SK-N-SH (cell line): ENCODE measurements around the gene TGFBR3.

Experiments used
- EZH2phosphoT487 ChIP-seq: fragments of 200-600 bp; sonication (generic); IDR thresholded peaks from 2 replicates; pipeline ENCODE4 v1.6.1; 2017; ENCODE audit warnings: low read depth, mixed run types, mild to moderate bottlenecking, antibody characterized with exemption, moderate library complexity, borderline replicate concordance
- POLR2AphosphoS5 ChIP-seq: IDR thresholded peaks from 2 replicates; pipeline ENCODE4 v1.6.1; 2012; ENCODE audit warnings: low read depth, low read length
- RAD21 ChIP-seq: IDR thresholded peaks from 2 replicates; pipeline ENCODE4 v1.6.1; 2012; ENCODE audit warnings: mild to moderate bottlenecking, low read length
- RCOR1 ChIP-seq: fragments of 150-350 bp; IDR thresholded peaks from 2 replicates; pipeline ENCODE4 v1.6.1; 2017; ENCODE audit warnings: antibody characterized with exemption, low read length
- TEAD4 ChIP-seq: IDR thresholded peaks from 2 replicates; pipeline ENCODE4 v1.4.0; 2012; ENCODE audit warnings: mild to moderate bottlenecking, borderline replicate concordance; ENCODE audit not compliant: insufficient read depth
- TF ChIP-seq, protein P1 (sequence below): fragments of 200-600 bp; sonication (generic); IDR thresholded peaks from 2 replicates; pipeline ENCODE4 v1.6.1; 2017; ENCODE audit warnings: antibody characterized with exemption, mild to moderate bottlenecking, moderate library complexity
- TF ChIP-seq, protein P2 (sequence below): fragments of 150-350 bp; IDR thresholded peaks from 2 replicates; pipeline ENCODE4 v1.6.1; 2017; ENCODE audit warnings: antibody characterized with exemption, low read length, low read depth, borderline replicate concordance
- TF ChIP-seq, protein P3 (sequence below): IDR thresholded peaks from 2 replicates; pipeline ENCODE4 v1.4.0; 2012; ENCODE audit warnings: low read depth
- TF ChIP-seq, protein P4 (sequence below): IDR thresholded peaks from 2 replicates; pipeline ENCODE4 v1.6.1; 2012; ENCODE audit warnings: mild to moderate bottlenecking, low read depth, low read length, moderate library complexity

DNA sequence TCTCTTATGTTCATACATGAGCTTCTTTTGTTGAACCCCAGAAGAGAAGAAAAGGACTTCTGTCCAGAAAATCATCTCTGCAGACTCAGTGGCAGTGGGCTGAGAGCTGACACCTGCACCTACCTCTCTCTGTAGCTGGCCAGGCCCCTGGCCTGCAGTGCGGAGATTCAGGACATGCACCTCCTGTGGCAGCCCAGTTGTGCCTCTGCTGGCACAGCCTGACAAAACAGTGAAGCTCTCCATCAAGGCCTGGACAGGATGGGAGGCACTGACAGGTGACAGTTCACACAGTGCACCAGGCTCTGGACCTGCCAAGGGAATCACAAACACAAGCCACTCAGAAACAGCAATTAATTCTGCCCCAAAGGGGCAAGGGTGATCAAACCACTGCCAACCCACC is 88.8 kb downstream of the TGFBR3 start:
- TF ChIP-seq TEAD4 (no peak), POLR2AphosphoS5 (no peak), RCOR1 (no peak), RAD21 (no peak), EZH2phosphoT487 (no peak)
- TF ChIP-seq, protein P1, sequence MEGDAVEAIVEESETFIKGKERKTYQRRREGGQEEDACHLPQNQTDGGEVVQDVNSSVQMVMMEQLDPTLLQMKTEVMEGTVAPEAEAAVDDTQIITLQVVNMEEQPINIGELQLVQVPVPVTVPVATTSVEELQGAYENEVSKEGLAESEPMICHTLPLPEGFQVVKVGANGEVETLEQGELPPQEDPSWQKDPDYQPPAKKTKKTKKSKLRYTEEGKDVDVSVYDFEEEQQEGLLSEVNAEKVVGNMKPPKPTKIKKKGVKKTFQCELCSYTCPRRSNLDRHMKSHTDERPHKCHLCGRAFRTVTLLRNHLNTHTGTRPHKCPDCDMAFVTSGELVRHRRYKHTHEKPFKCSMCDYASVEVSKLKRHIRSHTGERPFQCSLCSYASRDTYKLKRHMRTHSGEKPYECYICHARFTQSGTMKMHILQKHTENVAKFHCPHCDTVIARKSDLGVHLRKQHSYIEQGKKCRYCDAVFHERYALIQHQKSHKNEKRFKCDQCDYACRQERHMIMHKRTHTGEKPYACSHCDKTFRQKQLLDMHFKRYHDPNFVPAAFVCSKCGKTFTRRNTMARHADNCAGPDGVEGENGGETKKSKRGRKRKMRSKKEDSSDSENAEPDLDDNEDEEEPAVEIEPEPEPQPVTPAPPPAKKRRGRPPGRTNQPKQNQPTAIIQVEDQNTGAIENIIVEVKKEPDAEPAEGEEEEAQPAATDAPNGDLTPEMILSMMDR: no peak
- TF ChIP-seq, protein P2, sequence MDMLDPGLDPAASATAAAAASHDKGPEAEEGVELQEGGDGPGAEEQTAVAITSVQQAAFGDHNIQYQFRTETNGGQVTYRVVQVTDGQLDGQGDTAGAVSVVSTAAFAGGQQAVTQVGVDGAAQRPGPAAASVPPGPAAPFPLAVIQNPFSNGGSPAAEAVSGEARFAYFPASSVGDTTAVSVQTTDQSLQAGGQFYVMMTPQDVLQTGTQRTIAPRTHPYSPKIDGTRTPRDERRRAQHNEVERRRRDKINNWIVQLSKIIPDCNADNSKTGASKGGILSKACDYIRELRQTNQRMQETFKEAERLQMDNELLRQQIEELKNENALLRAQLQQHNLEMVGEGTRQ: no peak
- TF ChIP-seq, protein P3, sequence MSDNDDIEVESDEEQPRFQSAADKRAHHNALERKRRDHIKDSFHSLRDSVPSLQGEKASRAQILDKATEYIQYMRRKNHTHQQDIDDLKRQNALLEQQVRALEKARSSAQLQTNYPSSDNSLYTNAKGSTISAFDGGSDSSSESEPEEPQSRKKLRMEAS: no peak
- TF ChIP-seq, protein P4, sequence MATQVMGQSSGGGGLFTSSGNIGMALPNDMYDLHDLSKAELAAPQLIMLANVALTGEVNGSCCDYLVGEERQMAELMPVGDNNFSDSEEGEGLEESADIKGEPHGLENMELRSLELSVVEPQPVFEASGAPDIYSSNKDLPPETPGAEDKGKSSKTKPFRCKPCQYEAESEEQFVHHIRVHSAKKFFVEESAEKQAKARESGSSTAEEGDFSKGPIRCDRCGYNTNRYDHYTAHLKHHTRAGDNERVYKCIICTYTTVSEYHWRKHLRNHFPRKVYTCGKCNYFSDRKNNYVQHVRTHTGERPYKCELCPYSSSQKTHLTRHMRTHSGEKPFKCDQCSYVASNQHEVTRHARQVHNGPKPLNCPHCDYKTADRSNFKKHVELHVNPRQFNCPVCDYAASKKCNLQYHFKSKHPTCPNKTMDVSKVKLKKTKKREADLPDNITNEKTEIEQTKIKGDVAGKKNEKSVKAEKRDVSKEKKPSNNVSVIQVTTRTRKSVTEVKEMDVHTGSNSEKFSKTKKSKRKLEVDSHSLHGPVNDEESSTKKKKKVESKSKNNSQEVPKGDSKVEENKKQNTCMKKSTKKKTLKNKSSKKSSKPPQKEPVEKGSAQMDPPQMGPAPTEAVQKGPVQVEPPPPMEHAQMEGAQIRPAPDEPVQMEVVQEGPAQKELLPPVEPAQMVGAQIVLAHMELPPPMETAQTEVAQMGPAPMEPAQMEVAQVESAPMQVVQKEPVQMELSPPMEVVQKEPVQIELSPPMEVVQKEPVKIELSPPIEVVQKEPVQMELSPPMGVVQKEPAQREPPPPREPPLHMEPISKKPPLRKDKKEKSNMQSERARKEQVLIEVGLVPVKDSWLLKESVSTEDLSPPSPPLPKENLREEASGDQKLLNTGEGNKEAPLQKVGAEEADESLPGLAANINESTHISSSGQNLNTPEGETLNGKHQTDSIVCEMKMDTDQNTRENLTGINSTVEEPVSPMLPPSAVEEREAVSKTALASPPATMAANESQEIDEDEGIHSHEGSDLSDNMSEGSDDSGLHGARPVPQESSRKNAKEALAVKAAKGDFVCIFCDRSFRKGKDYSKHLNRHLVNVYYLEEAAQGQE: no peak
